ENCODE results near the gene HEATR5A. TPM values are rescaled to one million over a fixed set of nuclear protein-coding genes. Genes with fewer than 3 reads are reported as not detected.

HEATR5A gene
- total RNA-seq, 1 experiment from 2014 or later: 12.7 TPM

DNA sequence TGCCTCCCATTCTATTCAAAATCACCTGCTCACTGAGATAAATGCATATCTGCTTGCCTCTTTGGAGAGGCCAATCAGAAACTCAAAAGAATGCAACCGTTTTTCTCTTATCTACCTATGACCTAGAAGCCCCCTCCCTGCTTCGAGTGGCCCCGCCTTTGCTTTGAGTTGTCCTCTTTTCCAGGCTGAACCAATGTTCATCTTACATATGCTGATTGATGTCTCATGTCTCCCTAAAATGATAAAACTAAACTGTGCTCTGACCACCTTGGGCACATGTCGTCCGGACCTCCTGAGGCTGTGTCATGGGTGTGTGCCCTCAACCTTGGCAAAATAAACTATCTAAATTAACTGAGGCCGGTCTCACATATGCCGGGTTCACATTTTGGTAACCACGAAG is 148.7 kb downstream of the HEATR5A start:
- H3K27ac ChIP-seq (ENCODE audit: low read length): no peak overlapping the region
- CTCF ChIA-PET: no interaction called here
- no peak overlapping the region for H2AFZ ChIP-seq (ENCODE audit: low read length)
- H3K4me3 ChIP-seq (ENCODE audit: low read length): no peak overlapping the region
- ATAC-seq (no peak), DNase-seq (no peak)
- no TSS peak for BruUV-seq (replicated peaks)
- H3F3A ChIP-seq (ENCODE audit: low read length, unreplicated experiment): no peaks in the 10 kb centered on the region
- intact Hi-C loops (cut with micrococcal nuclease): no loop called here
- H3K4me1 ChIP-seq (ENCODE audit: insufficient read depth, low read length): no peaks in the 10 kb centered on the region
- H3K27me3 ChIP-seq (ENCODE audit: low read length): no peaks in the 10 kb centered on the region
- no peaks in the 10 kb centered on the region for H3K79me2 ChIP-seq (ENCODE audit: low read length)
- peaks cover 3% of the 10 kb centered on the region; the same call in 1 of the 2 replicates for H3K36me3 ChIP-seq (ENCODE audit: low read depth, low read length)
- TF ChIP-seq EZH2phosphoT487 (IDR thresholded peaks at IDR 0.05; ENCODE audit: borderline replicate concordance, low read length) (no peak), EZH2 (IDR thresholded peaks at IDR 0.05; ENCODE audit: low read length, unreplicated experiment) (no peak)
- TF ChIP-seq, protein P1, sequence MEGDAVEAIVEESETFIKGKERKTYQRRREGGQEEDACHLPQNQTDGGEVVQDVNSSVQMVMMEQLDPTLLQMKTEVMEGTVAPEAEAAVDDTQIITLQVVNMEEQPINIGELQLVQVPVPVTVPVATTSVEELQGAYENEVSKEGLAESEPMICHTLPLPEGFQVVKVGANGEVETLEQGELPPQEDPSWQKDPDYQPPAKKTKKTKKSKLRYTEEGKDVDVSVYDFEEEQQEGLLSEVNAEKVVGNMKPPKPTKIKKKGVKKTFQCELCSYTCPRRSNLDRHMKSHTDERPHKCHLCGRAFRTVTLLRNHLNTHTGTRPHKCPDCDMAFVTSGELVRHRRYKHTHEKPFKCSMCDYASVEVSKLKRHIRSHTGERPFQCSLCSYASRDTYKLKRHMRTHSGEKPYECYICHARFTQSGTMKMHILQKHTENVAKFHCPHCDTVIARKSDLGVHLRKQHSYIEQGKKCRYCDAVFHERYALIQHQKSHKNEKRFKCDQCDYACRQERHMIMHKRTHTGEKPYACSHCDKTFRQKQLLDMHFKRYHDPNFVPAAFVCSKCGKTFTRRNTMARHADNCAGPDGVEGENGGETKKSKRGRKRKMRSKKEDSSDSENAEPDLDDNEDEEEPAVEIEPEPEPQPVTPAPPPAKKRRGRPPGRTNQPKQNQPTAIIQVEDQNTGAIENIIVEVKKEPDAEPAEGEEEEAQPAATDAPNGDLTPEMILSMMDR (conservative IDR thresholded peaks at IDR 0.05; ENCODE audit: low read depth, low read length): no peak
- no peak overlapping the region for H3K9ac ChIP-seq (ENCODE audit: low read length)
- no peak overlapping the region for H3K4me2 ChIP-seq (ENCODE audit: low read length)
- no peaks in the 10 kb centered on the region for H4K20me1 ChIP-seq (ENCODE audit: low read length)
- no peaks in the 10 kb centered on the region for H3K9me2 ChIP-seq (replicated peaks; ENCODE audit: low read length)
- POLR2A ChIA-PET (ENCODE audit: unreplicated experiment): no interaction called here
- H3K9me3 ChIP-seq (ENCODE audit: low read length): peaks cover 17% of the 10 kb centered on the region; the same call in 1 of the 2 replicates

GRCh38 chr14:31270196-31270772 is 150.1 kb downstream of the HEATR5A start:
- Histone ChIP-seq H4K20me1 (ENCODE audit: low read length) (no peaks in the 10 kb centered on the region), H2AFZ (ENCODE audit: low read length) (no peak overlapping the region), H3K9ac (ENCODE audit: low read length) (no peak overlapping the region), H3K36me3 (ENCODE audit: low read depth, low read length) (peaks cover 3% of the 10 kb centered on the region; the same call in 1 of the 2 replicates), H3K4me1 (ENCODE audit: insufficient read depth, low read length) (peaks cover 9% of the 10 kb centered on the region), H3K4me3 (ENCODE audit: low read length) (no peak overlapping the region), H3K79me2 (ENCODE audit: low read length) (no peaks in the 10 kb centered on the region), H3K27ac (ENCODE audit: low read length) (no peak overlapping the region), H3K27me3 (ENCODE audit: low read length) (no peaks in the 10 kb centered on the region), H3K4me2 (ENCODE audit: low read length) (no peak overlapping the region), H3F3A (ENCODE audit: low read length, unreplicated experiment) (no peaks in the 10 kb centered on the region), H3K9me3 (ENCODE audit: low read length) (peaks cover 8% of the 10 kb centered on the region; the same call in 1 of the 2 replicates), H3K9me2 (replicated peaks; ENCODE audit: low read length) (no peaks in the 10 kb centered on the region)
- no peak for TF ChIP-seq EZH2 (IDR thresholded peaks at IDR 0.05; ENCODE audit: low read length, unreplicated experiment)
- TF ChIP-seq, protein P1 (conservative IDR thresholded peaks at IDR 0.05; ENCODE audit: low read depth, low read length): peak; percentile 43; the same call in 1 of the 2 replicates
- TF ChIP-seq EZH2phosphoT487 (IDR thresholded peaks at IDR 0.05; ENCODE audit: borderline replicate concordance, low read length): no peak
- DNase-seq: no peak
- POLR2A ChIA-PET (ENCODE audit: unreplicated experiment): no interaction called here
- CTCF ChIA-PET: no interaction called here
- intact Hi-C loops (cut with micrococcal nuclease): no loop called here
- no TSS peak for BruUV-seq (replicated peaks)
- ATAC-seq: no peak

GRCh38 chr14:31269634-31270195 is 150.6 kb downstream of the HEATR5A start:
- no peak for DNase-seq
- Histone ChIP-seq H3K36me3 (ENCODE audit: low read depth, low read length) (peaks cover 3% of the 10 kb centered on the region; the same call in 1 of the 2 replicates), H3K79me2 (ENCODE audit: low read length) (no peaks in the 10 kb centered on the region), H3F3A (ENCODE audit: low read length, unreplicated experiment) (no peaks in the 10 kb centered on the region), H3K9ac (ENCODE audit: low read length) (no peak overlapping the region), H3K27me3 (ENCODE audit: low read length) (no peaks in the 10 kb centered on the region), H3K9me2 (replicated peaks; ENCODE audit: low read length) (no peaks in the 10 kb centered on the region), H3K27ac (ENCODE audit: low read length) (no peak overlapping the region), H3K4me1 (ENCODE audit: insufficient read depth, low read length) (peaks cover 12% of the 10 kb centered on the region), H2AFZ (ENCODE audit: low read length) (no peak overlapping the region), H3K9me3 (ENCODE audit: low read length) (peaks cover 7% of the 10 kb centered on the region; the same call in 1 of the 2 replicates), H4K20me1 (ENCODE audit: low read length) (no peaks in the 10 kb centered on the region), H3K4me2 (ENCODE audit: low read length) (no peak overlapping the region), H3K4me3 (ENCODE audit: low read length) (no peak overlapping the region)
- ChIA-PET CTCF (no interaction called here), POLR2A (ENCODE audit: unreplicated experiment) (no interaction called here)
- ATAC-seq: no peak
- BruUV-seq (replicated peaks): no TSS peak
- no peak for TF ChIP-seq EZH2phosphoT487 (IDR thresholded peaks at IDR 0.05; ENCODE audit: borderline replicate concordance, low read length)
- TF ChIP-seq, protein P1 (conservative IDR thresholded peaks at IDR 0.05; ENCODE audit: low read depth, low read length): no peak
- TF ChIP-seq EZH2 (IDR thresholded peaks at IDR 0.05; ENCODE audit: low read length, unreplicated experiment): no peak
- intact Hi-C loops (cut with micrococcal nuclease): no loop called here

Data from PC-3 (cell line).